ENCODE results near the gene NEK4. TPM values are rescaled to one million over a fixed set of nuclear protein-coding genes. Genes with fewer than 3 reads are reported as not detected.

Gene NEK4
- total RNA-seq, 1 experiment from 2014 or later, result 36.2 TPM

- Histone ChIP-seq H3K4me1 (ENCODE audit: control insufficient read depth in 1 of 2, insufficient read depth in 2 of 2, low read length in 2 of 2) (peaks cover 4 to 27% of the 10 kb centered on the region in 2 experiments; a peak in 3 of 4 replicates), H3K9me3 (ENCODE audit: control insufficient read depth in 1 of 2, insufficient read depth in 1 of 2, low read depth in 1 of 2, low read length in 2 of 2) (no peaks in the 10 kb centered on the region), H3K9ac (ENCODE audit: low read length) (no peak overlapping the region), H3K27me3 (ENCODE audit: insufficient read depth, low read length) (no peaks in the 10 kb centered on the region), H3K4me3 (replicated peaks in 1 of 2; ENCODE audit: low read depth in 1 of 2, low read length in 2 of 2) (no peak overlapping the region), H2AFZ (ENCODE audit: low read depth, low read length, poor library complexity, severe bottlenecking) (no peak overlapping the region), H3K36me3 (ENCODE audit: control insufficient read depth in 1 of 2, insufficient read depth in 2 of 2, low read length in 2 of 2) (no peaks in the 10 kb centered on the region), H4K20me1 (ENCODE audit: insufficient read depth) (no peaks in the 10 kb centered on the region), H3K79me2 (ENCODE audit: insufficient read depth, low read length) (peaks cover 11% of the 10 kb centered on the region), H3K9me2 (ENCODE audit: insufficient read depth) (no peaks in the 10 kb centered on the region), H3K27ac (ENCODE audit: low read depth, low read length) (no peak overlapping the region), H3K4me2 (ENCODE audit: low read length) (no peak overlapping the region)
- no peak for ATAC-seq
- no peak for DNase-seq (ENCODE audit: low read depth, low spot score)
- POLR2A ChIA-PET, result no interaction called here
- BruUV-seq (replicated peaks), result no TSS peak
- intact Hi-C loops (cut with micrococcal nuclease), result no loop called here
- TF ChIP-seq SP1 (IDR thresholded peaks at IDR 0.05; ENCODE audit: low read depth), result no peak
- no peak for TF ChIP-seq ZNF274 (IDR thresholded peaks at IDR 0.05; ENCODE audit: low read depth, low read length)
- TF ChIP-seq CBX3 (IDR thresholded peaks at IDR 0.05; ENCODE audit: low read depth), result no peak
- no peak for TF ChIP-seq EZH2 (IDR thresholded peaks at IDR 0.05)
- TF ChIP-seq POLR2AphosphoS5 (IDR thresholded peaks at IDR 0.05; ENCODE audit: low read depth, low read length), result no peak
- no peak for TF ChIP-seq ATF3 (IDR thresholded peaks at IDR 0.05)
- no peak for TF ChIP-seq TCF7L2 (IDR thresholded peaks at IDR 0.05; ENCODE audit: borderline replicate concordance, extremely low read depth, insufficient read depth, insufficient read length)
- TF ChIP-seq EGR1 (IDR thresholded peaks at IDR 0.05; ENCODE audit: low read depth), result no peak
- TF ChIP-seq SRF (IDR thresholded peaks at IDR 0.05; ENCODE audit: low read depth), result no peak
- no peak for TF ChIP-seq POLR2A (IDR thresholded peaks at IDR 0.05; ENCODE audit: borderline replicate concordance, extremely low read depth, insufficient read depth, insufficient read length)
- TF ChIP-seq ZFX (IDR thresholded peaks at IDR 0.05), result no peak
- TF ChIP-seq YY1 (IDR thresholded peaks at IDR 0.05; ENCODE audit: extremely low read depth, insufficient replicate concordance, low read depth, low read length), result no peak
- no peak for TF ChIP-seq CTCF (IDR thresholded peaks at IDR 0.05 in 2 of 3, conservative IDR thresholded peaks at IDR 0.05 in 1 of 3; ENCODE audit: borderline replicate concordance in 1 of 3, insufficient read depth in 1 of 3, low read depth in 2 of 3, low read length in 2 of 3)
- no peak for TF ChIP-seq RAD21 (IDR thresholded peaks at IDR 0.05; ENCODE audit: low read depth)
- no peak for TF ChIP-seq REST (IDR thresholded peaks at IDR 0.05; ENCODE audit: low read depth)
- no peak for TF ChIP-seq JUND (IDR thresholded peaks at IDR 0.05)
- TF ChIP-seq ZBTB33 (IDR thresholded peaks at IDR 0.05; ENCODE audit: extremely low read depth, insufficient replicate concordance, low read length), result no peak
- no peak for TF ChIP-seq EZH2phosphoT487 (IDR thresholded peaks at IDR 0.05; ENCODE audit: borderline replicate concordance)
- no peak for TF ChIP-seq SIN3A (IDR thresholded peaks at IDR 0.05; ENCODE audit: low read depth)
- no peak for TF ChIP-seq ELF1 (IDR thresholded peaks at IDR 0.05; ENCODE audit: borderline replicate concordance, low read depth)
- CTCF ChIA-PET, result interaction anchor here (0.7 kb wide), 1 partner anchor 25 kb away, joined by 5 read pairs; no protein-coding TSS in a partner anchor
- RAD21 ChIA-PET (ENCODE audit: low non-redundant PET in 1 of 2, low total read pairs in 2 of 2, uncharacterized antibody in 2 of 2, unreplicated experiment in 2 of 2), result no interaction called here
Observed at GRCh38 chr3:52774066-52774713, 3.5 kb upstream of the NEK4 start.
